Body of pancreas (tissue), 4 donors: Measurements from ENCODE around the gene RASA2.

Experiments
- CTCF ChIP-seq, 7 experiments: fragments of 450-650 bp in 4 of 7; fragments of 200-600 bp in 3 of 7; sonication (generic) in 3 of 7; IDR thresholded peaks; one replicate each; pipeline ENCODE4 v1.5.1; 2016 to 2019; ENCODE audit warnings: antibody characterized with exemption in 7 of 7
- POLR2A ChIP-seq, 3 donors: fragments of 450-650 bp; IDR thresholded peaks; one replicate each; pipeline ENCODE4 v1.6.1; 2016; ENCODE audit warnings: antibody characterized with exemption in 3 of 3, mild to moderate bottlenecking in 2 of 3

- no peak for TF ChIP-seq POLR2A (IDR thresholded peaks at IDR 0.05)
- TF ChIP-seq CTCF (IDR thresholded peaks at IDR 0.05) = no peak
Observed at GRCh38 chr3:141629976-141630375, 143.1 kb downstream of the RASA2 start.
